PC-9 (cell line): ENCODE measurements around the gene WNT8B. TPM values are rescaled to one million over a fixed set of nuclear protein-coding genes. Genes with fewer than 3 reads are reported as not detected.
A peak's percentile ranks its signal among the peaks of the same experiment; 100 is the strongest.

Source experiments
- BruUV-seq: library from RNA; stranded (reverse); fragments of 400-500 nt; replicated peaks from 2 replicates; lab custom pipeline; 2021; lab: Mats Ljungman, UMichigan
- CTCF ChIA-PET: fragments of 300-600 bp; sonication (Branson Sonifier 250); formaldehyde crosslinking; loops from one replicate; lab custom pipeline; 2022; ENCODE audit warnings: antibody characterized with exemption; lab: Charles Lee
- POLR2A ChIA-PET: fragments of 300-600 bp; sonication (Branson Sonifier 250); formaldehyde crosslinking; loops from one replicate; lab custom pipeline; 2022; ENCODE audit warnings: antibody characterized with exemption; ENCODE audit not compliant: unreplicated experiment; lab: Charles Lee
- DNase-seq, 2 experiments: peaks; one replicate each; pipeline versions ENCODE4 v3.0.0 to v3.0.0-alpha.2; 2015 to 2022; ENCODE audit warnings: mixed read lengths in 1 of 2
- H2AFZ ChIP-seq: fragments of 200-600 bp; sonication (generic); 2 replicates; pipeline ENCODE4 v1.8.1; 2017; ENCODE audit warnings: antibody characterized with exemption
- H3F3A ChIP-seq: fragments of 200-600 bp; sonication (generic); 2 replicates; pipeline ENCODE4 v1.8.1; 2017; ENCODE audit warnings: antibody characterized with exemption, mild to moderate bottlenecking, low read depth; ENCODE audit not compliant: insufficient read depth
- H3K27ac ChIP-seq: fragments of 200-600 bp; sonication (generic); 2 replicates; pipeline ENCODE4 v1.6.1; 2016; ENCODE audit warnings: mixed run types
- H3K27me3 ChIP-seq: fragments of 200-600 bp; sonication (generic); 2 replicates; pipeline ENCODE4 v1.6.1; 2016; ENCODE audit warnings: low read depth, mixed run types; ENCODE audit not compliant: insufficient read depth
- H3K36me3 ChIP-seq: fragments of 200-600 bp; sonication (generic); 2 replicates; pipeline ENCODE4 v1.6.1; 2016; ENCODE audit warnings: low read depth, mixed run types
- H3K4me1 ChIP-seq: fragments of 200-600 bp; sonication (generic); replicated peaks from 2 replicates; pipeline ENCODE4 v1.6.1; 2016; ENCODE audit warnings: mixed run types; ENCODE audit not compliant: insufficient read depth
- H3K4me2 ChIP-seq: fragments of 200-600 bp; sonication (generic); 2 replicates; pipeline ENCODE4 v1.6.1; 2017; ENCODE audit warnings: mixed run types
- H3K4me3 ChIP-seq: fragments of 200-600 bp; sonication (generic); 2 replicates; pipeline ENCODE4 v1.6.1; 2016; ENCODE audit warnings: mixed run types
- H3K79me2 ChIP-seq: fragments of 200-600 bp; sonication (generic); 2 replicates; pipeline ENCODE4 v1.6.1; 2017; ENCODE audit warnings: low read depth, mixed run types
- H3K9me2 ChIP-seq: fragments of 200-600 bp; sonication (generic); 2 replicates; pipeline ENCODE4 v1.8.1; 2017; ENCODE audit warnings: mild to moderate bottlenecking; ENCODE audit not compliant: insufficient read depth
- H3K9me3 ChIP-seq: fragments of 200-600 bp; sonication (generic); 2 replicates; pipeline ENCODE4 v1.8.1; 2016; ENCODE audit warnings: low read depth; ENCODE audit not compliant: insufficient read depth
- H4K20me1 ChIP-seq: fragments of 200-600 bp; sonication (generic); 2 replicates; pipeline ENCODE4 v1.8.1; 2017; ENCODE audit not compliant: insufficient read depth
- EZH2 ChIP-seq: fragments of 200-600 bp; sonication (generic); IDR thresholded peaks from 2 replicates; pipeline ENCODE4 v1.8.0; 2017; ENCODE audit warnings: antibody characterized with exemption, low read depth
- intact Hi-C: fragments of 100-400 bp; cut with micrococcal nuclease; formaldehyde crosslinking; loops from one replicate; pipeline ENCODE4 v1.10.0; 2022; ENCODE audit not compliant: unreplicated experiment
- total RNA-seq: library from RNA; stranded (reverse); gene quantifications from 2 replicates; pipeline ENCODE4 v1.2.3, GENCODE V29; 2021
- TF ChIP-seq, protein P1 (sequence below): fragments of 200-600 bp; sonication (generic); conservative IDR thresholded peaks from 2 replicates; pipeline ENCODE4 v1.6.1; 2017; ENCODE audit warnings: mixed run types, antibody characterized with exemption, mild to moderate bottlenecking, moderate library complexity

WNT8B gene
- total RNA-seq, 1 experiment from 2014 or later, result not detected

- peak overlapping the region; percentile 82 for H3K4me2 ChIP-seq
- H3K36me3 ChIP-seq, result no peaks in the 10 kb centered on the region
- intact Hi-C loops, result no loop called here
- H2AFZ ChIP-seq, result peak overlapping the region; percentile 69
- no peaks in the 10 kb centered on the region for H3K9me3 ChIP-seq
- ChIA-PET CTCF (interaction anchor here (0.5 to 1.4 kb wide), 2 partner anchors 27 to 149 kb away, joined by 4 to 12 read pairs; no protein-coding TSS in a partner anchor), POLR2A (no interaction called here)
- H3K4me3 ChIP-seq, result peak overlapping the region; percentile 55
- H3K27me3 ChIP-seq, result peaks cover 36% of the 10 kb centered on the region; the same call in 1 of the 2 replicates
- no peaks in the 10 kb centered on the region for H4K20me1 ChIP-seq
- peak; percentile 67 to 86 for DNase-seq
- no peaks in the 10 kb centered on the region for H3K9me2 ChIP-seq
- H3F3A ChIP-seq, result no peaks in the 10 kb centered on the region
- TF ChIP-seq, protein P1, sequence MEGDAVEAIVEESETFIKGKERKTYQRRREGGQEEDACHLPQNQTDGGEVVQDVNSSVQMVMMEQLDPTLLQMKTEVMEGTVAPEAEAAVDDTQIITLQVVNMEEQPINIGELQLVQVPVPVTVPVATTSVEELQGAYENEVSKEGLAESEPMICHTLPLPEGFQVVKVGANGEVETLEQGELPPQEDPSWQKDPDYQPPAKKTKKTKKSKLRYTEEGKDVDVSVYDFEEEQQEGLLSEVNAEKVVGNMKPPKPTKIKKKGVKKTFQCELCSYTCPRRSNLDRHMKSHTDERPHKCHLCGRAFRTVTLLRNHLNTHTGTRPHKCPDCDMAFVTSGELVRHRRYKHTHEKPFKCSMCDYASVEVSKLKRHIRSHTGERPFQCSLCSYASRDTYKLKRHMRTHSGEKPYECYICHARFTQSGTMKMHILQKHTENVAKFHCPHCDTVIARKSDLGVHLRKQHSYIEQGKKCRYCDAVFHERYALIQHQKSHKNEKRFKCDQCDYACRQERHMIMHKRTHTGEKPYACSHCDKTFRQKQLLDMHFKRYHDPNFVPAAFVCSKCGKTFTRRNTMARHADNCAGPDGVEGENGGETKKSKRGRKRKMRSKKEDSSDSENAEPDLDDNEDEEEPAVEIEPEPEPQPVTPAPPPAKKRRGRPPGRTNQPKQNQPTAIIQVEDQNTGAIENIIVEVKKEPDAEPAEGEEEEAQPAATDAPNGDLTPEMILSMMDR, result no peak
- no peak for TF ChIP-seq EZH2
- BruUV-seq, result no TSS peak
- no peak overlapping the region for H3K27ac ChIP-seq
- no peaks in the 10 kb centered on the region for H3K79me2 ChIP-seq
- H3K4me1 ChIP-seq, result no peaks in the 10 kb centered on the region
These were observed 18.8 kb downstream of the WNT8B start for GRCh38 chr10:100481462-100482081.

GRCh38 chr10:100482181-100482833 is 19.5 kb downstream of the WNT8B start:
- H3K9me2 ChIP-seq, result no peaks in the 10 kb centered on the region
- H3K27me3 ChIP-seq, result peaks cover 36% of the 10 kb centered on the region; the same call in 1 of the 2 replicates
- ChIA-PET CTCF (interaction anchor here (0.5 to 1.5 kb wide), 5 partner anchors 26 to 374 kb away, joined by 3 to 12 read pairs (median 4); no protein-coding TSS in a partner anchor), POLR2A (interaction anchor here (0.6 kb wide), 1 partner anchor 516 kb away, joined by 4 read pairs; no protein-coding TSS in a partner anchor)
- H3K79me2 ChIP-seq, result no peaks in the 10 kb centered on the region
- no peaks in the 10 kb centered on the region for H3K9me3 ChIP-seq
- peak overlapping the region; percentile 55 for H3K4me3 ChIP-seq
- H3K36me3 ChIP-seq, result no peaks in the 10 kb centered on the region
- H3K4me1 ChIP-seq, result no peaks in the 10 kb centered on the region
- H3K27ac ChIP-seq, result no peak overlapping the region
- TF ChIP-seq EZH2, result no peak
- TF ChIP-seq, protein P1, result peak; percentile 72
- intact Hi-C loops, result no loop called here
- H2AFZ ChIP-seq, result peak overlapping the region; percentile 69
- H4K20me1 ChIP-seq, result no peaks in the 10 kb centered on the region
- H3K4me2 ChIP-seq, result peak overlapping the region; percentile 82
- BruUV-seq, result no TSS peak
- DNase-seq, result peak in 1 of 2 experiments; percentile 51
- H3F3A ChIP-seq, result no peaks in the 10 kb centered on the region

DNA sequence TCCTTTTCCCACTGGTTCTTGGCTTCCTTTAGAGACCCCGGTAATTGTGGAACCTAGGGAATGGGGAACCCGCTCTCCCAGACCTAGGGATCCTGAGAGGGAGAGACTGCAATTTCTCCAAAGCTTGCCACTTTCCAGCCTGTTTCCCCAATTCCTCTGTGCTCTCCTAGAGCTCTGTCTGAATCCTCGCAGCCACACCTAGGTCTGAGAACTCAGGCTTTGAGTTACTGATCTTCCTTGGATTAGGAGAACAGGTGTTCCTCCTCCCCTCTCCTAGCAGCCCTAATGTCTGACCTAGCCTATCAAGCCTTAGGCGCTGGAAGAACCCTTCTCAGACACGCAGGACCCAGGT is 20.0 kb downstream of the WNT8B start:
- POLR2A ChIA-PET, result interaction anchor here (0.6 kb wide), 1 partner anchor 516 kb away, joined by 4 read pairs; no protein-coding TSS in a partner anchor
- BruUV-seq, result no TSS peak
- H3K27me3 ChIP-seq, result peaks cover 36% of the 10 kb centered on the region; the same call in 1 of the 2 replicates
- H3K4me3 ChIP-seq, result peak overlapping the region; percentile 55
- no peaks in the 10 kb centered on the region for H3F3A ChIP-seq
- intact Hi-C loops, result no loop called here
- no peaks in the 10 kb centered on the region for H3K36me3 ChIP-seq
- no peaks in the 10 kb centered on the region for H3K9me2 ChIP-seq
- H3K4me1 ChIP-seq, result no peaks in the 10 kb centered on the region
- H4K20me1 ChIP-seq, result no peaks in the 10 kb centered on the region
- no peak for DNase-seq
- H3K79me2 ChIP-seq, result no peaks in the 10 kb centered on the region
- peak overlapping the region; percentile 82 for H3K4me2 ChIP-seq
- CTCF ChIA-PET, result interaction anchor here (0.6 to 1.5 kb wide), 5 partner anchors 26 to 719 kb away, joined by 3 to 5 read pairs (median 4); no protein-coding TSS in a partner anchor
- TF ChIP-seq, protein P1, result peak; percentile 26; the same call in 1 of the 2 replicates
- no peak for TF ChIP-seq EZH2
- H3K27ac ChIP-seq, result no peak overlapping the region
- no peaks in the 10 kb centered on the region for H3K9me3 ChIP-seq
- no peak overlapping the region for H2AFZ ChIP-seq
